IMR-90 (cell line): Measurements from ENCODE around the gene GLO1. TPM values are rescaled to one million over a fixed set of nuclear protein-coding genes. Genes with fewer than 3 reads are reported as not detected.

Experiments
- ATAC-seq: fragments of 200-7000 bp; cut with Tn5 transposase; 2 replicates; pipeline ENCODE4 v1.9.1; 2020; ENCODE audit warnings: low read depth, mild to moderate bottlenecking, moderate library complexity
- BruUV-seq: library from RNA; stranded (reverse); fragments of 400-500 nt; replicated peaks from 2 replicates; lab custom pipeline; 2021; lab: Mats Ljungman, UMichigan
- CTCF ChIA-PET: fragments of 300-600 bp; formaldehyde crosslinking; extraction: SDS; loops from one replicate; lab custom pipeline; 2021; ENCODE audit warnings: antibody characterized with exemption; lab: Yijun Ruan, JAX
- POLR2A ChIA-PET: fragments of 300-600 bp; sonication (Branson Sonifier 250); formaldehyde crosslinking; loops from one replicate; lab custom pipeline; 2022; ENCODE audit warnings: antibody characterized with exemption; ENCODE audit not compliant: unreplicated experiment; lab: Charles Lee
- DNase-seq: peaks from one replicate; pipeline ENCODE4 v3.0.0; 2013
- H2AFZ ChIP-seq: replicated peaks from 2 replicates; pipeline ENCODE3; 2013; ENCODE audit warnings: low read length, mild to moderate bottlenecking; ENCODE audit not compliant: poor library complexity
- H2AK5ac ChIP-seq: 2 replicates; pipeline ENCODE4 v1.6.1; 2013; ENCODE audit warnings: low read depth, low read length, inconsistent platforms
- H2AK9ac ChIP-seq: replicated peaks from 2 replicates; pipeline ENCODE3; 2013; ENCODE audit warnings: mild to moderate bottlenecking, low read depth, low read length, moderate library complexity; ENCODE audit not compliant: poor library complexity
- H2BK120ac ChIP-seq: 2 replicates; pipeline ENCODE4 v1.6.1; 2013; ENCODE audit warnings: low read depth, low read length, inconsistent platforms
- H2BK15ac ChIP-seq: 3 replicates; pipeline ENCODE4 v1.6.1; 2013; ENCODE audit warnings: low read depth, low read length, inconsistent platforms
- H2BK20ac ChIP-seq: 2 replicates; pipeline ENCODE4 v1.6.1; 2013; ENCODE audit warnings: low read depth, mild to moderate bottlenecking, inconsistent platforms, low read length, moderate library complexity
- H2BK5ac ChIP-seq: 2 replicates; pipeline ENCODE4 v1.6.1; 2013; ENCODE audit warnings: mild to moderate bottlenecking, low read depth, low read length, inconsistent platforms; ENCODE audit not compliant: poor library complexity, severe bottlenecking
- H3K14ac ChIP-seq: replicated peaks from 2 replicates; pipeline ENCODE4 v1.6.1; 2013; ENCODE audit warnings: low read depth, low read length, inconsistent platforms
- H3K18ac ChIP-seq: 2 replicates; pipeline ENCODE4 v1.6.1; 2013; ENCODE audit warnings: low read depth, low read length, control low read depth
- H3K23ac ChIP-seq: 2 replicates; pipeline ENCODE4 v1.6.1; 2013; ENCODE audit warnings: low read depth, low read length, inconsistent platforms
- H3K27ac ChIP-seq: 2 replicates; pipeline ENCODE4 v1.5.1; 2013; ENCODE audit warnings: mild to moderate bottlenecking, control low read depth, low read length; ENCODE audit not compliant: insufficient read depth
- H3K27me3 ChIP-seq: 2 replicates; pipeline ENCODE4 v1.6.1; 2013; ENCODE audit warnings: low read length; ENCODE audit not compliant: control insufficient read depth, insufficient read depth
- H3K36me3 ChIP-seq: 2 replicates; pipeline ENCODE4 v1.6.1; 2013; ENCODE audit warnings: low read length, mixed read lengths; ENCODE audit not compliant: control insufficient read depth, insufficient read depth
- H3K4ac ChIP-seq: 2 replicates; pipeline ENCODE4 v1.6.1; 2013; ENCODE audit warnings: low read depth, low read length, inconsistent platforms
- H3K4me1 ChIP-seq: 2 replicates; pipeline ENCODE4 v1.6.1; 2013; ENCODE audit warnings: low read length, mixed read lengths; ENCODE audit not compliant: control insufficient read depth, insufficient read depth
- H3K4me2 ChIP-seq: 2 replicates; pipeline ENCODE4 v1.6.1; 2013; ENCODE audit warnings: low read depth, mild to moderate bottlenecking, control low read depth, low read length, moderate library complexity
- H3K4me3 ChIP-seq: 2 replicates; pipeline ENCODE4 v1.5.1; 2013; ENCODE audit warnings: low read depth, mild to moderate bottlenecking, control low read depth, low read length, moderate library complexity; ENCODE audit not compliant: insufficient read depth
- H3K56ac ChIP-seq: 2 replicates; pipeline ENCODE4 v1.6.1; 2013; ENCODE audit warnings: low read length, inconsistent platforms; ENCODE audit not compliant: insufficient read depth; ENCODE audit errors: extremely low read depth
- H3K79me1 ChIP-seq, 2 experiments: 2 replicates each; pipeline ENCODE4 v1.6.1; 2013; ENCODE audit warnings: low read length in 2 of 2, inconsistent platforms in 1 of 2, low read depth in 1 of 2
- H3K9ac ChIP-seq: 2 replicates; pipeline ENCODE4 v1.6.1; 2013; ENCODE audit warnings: low read depth, low read length, control low read depth
- H3K9me1 ChIP-seq: 2 replicates; pipeline ENCODE4 v1.6.1; 2013; ENCODE audit warnings: low read length, inconsistent platforms; ENCODE audit not compliant: insufficient read depth
- H3K9me3 ChIP-seq: 2 replicates; pipeline ENCODE4 v1.6.1; 2013; ENCODE audit warnings: low read length; ENCODE audit not compliant: control insufficient read depth, insufficient read depth
- H4K20me1 ChIP-seq: 2 replicates; pipeline ENCODE4 v1.6.1; 2013; ENCODE audit warnings: low read length, inconsistent platforms; ENCODE audit not compliant: insufficient read depth
- H4K5ac ChIP-seq: 2 replicates; pipeline ENCODE4 v1.6.1; 2013; ENCODE audit warnings: mild to moderate bottlenecking, low read depth, low read length, control low read depth
- H4K8ac ChIP-seq, 2 experiments: 2 replicates each; pipeline ENCODE4 v1.6.1; 2013; ENCODE audit warnings: low read depth in 2 of 2, low read length in 2 of 2, control low read depth in 1 of 2, inconsistent platforms in 1 of 2
- H4K91ac ChIP-seq: 2 replicates; pipeline ENCODE4 v1.6.1; 2013; ENCODE audit warnings: low read depth, low read length, inconsistent platforms; ENCODE audit not compliant: insufficient read depth
- BHLHE40 ChIP-seq: fragments of 150-350 bp; IDR thresholded peaks from 2 replicates; pipeline ENCODE4 v1.6.1; 2016; ENCODE audit warnings: mild to moderate bottlenecking, low read depth, low read length
- CEBPB ChIP-seq: IDR thresholded peaks from 2 replicates; pipeline ENCODE4 v1.6.1; 2012; ENCODE audit warnings: low read depth, low read length, improper control_type of control experiment
- CHD1 ChIP-seq: IDR thresholded peaks from 2 replicates; pipeline ENCODE4 v1.6.1; 2012; ENCODE audit warnings: low read depth, low read length, improper control_type of control experiment
- CTCF ChIP-seq: conservative IDR thresholded peaks from 2 replicates; pipeline ENCODE4 v1.5.1; 2012; ENCODE audit warnings: mild to moderate bottlenecking, low read depth, low read length, improper control_type of control experiment
- ELK1 ChIP-seq: fragments of 150-350 bp; IDR thresholded peaks from 2 replicates; pipeline ENCODE4 v1.6.1; 2016; ENCODE audit warnings: low read depth, mild to moderate bottlenecking, low read length, moderate library complexity, borderline replicate concordance
- FOS ChIP-seq: fragments of 150-350 bp; IDR thresholded peaks from 2 replicates; pipeline ENCODE4 v1.6.1; 2016; ENCODE audit warnings: low read depth, low read length
- MAFK ChIP-seq: IDR thresholded peaks from 2 replicates; pipeline ENCODE4 v1.6.1; 2012; ENCODE audit warnings: low read depth, low read length, improper control_type of control experiment
- MAZ ChIP-seq: IDR thresholded peaks from 2 replicates; pipeline ENCODE4 v1.6.1; 2012; ENCODE audit warnings: low read depth, mild to moderate bottlenecking, low read length, improper control_type of control experiment, moderate library complexity, borderline replicate concordance
- MXI1 ChIP-seq: IDR thresholded peaks from 2 replicates; pipeline ENCODE4 v1.6.1; 2012; ENCODE audit warnings: low read depth, mild to moderate bottlenecking, low read length, moderate library complexity, borderline replicate concordance
- NFE2L2 ChIP-seq: fragments of 150-350 bp; IDR thresholded peaks from 2 replicates; pipeline ENCODE4 v1.6.1; 2016; ENCODE audit warnings: low read depth, mild to moderate bottlenecking, low read length
- POLR2A ChIP-seq: IDR thresholded peaks from 2 replicates; pipeline ENCODE4 v1.6.1; 2012; ENCODE audit warnings: mild to moderate bottlenecking, low read depth, low read length
- RAD21 ChIP-seq: IDR thresholded peaks from 2 replicates; pipeline ENCODE4 v1.6.1; 2012; ENCODE audit warnings: low read length, improper control_type of control experiment
- RCOR1 ChIP-seq: IDR thresholded peaks from 2 replicates; pipeline ENCODE4 v1.6.1; 2012; ENCODE audit warnings: mild to moderate bottlenecking, low read length, improper control_type of control experiment; ENCODE audit not compliant: insufficient replicate concordance
- RFX5 ChIP-seq: IDR thresholded peaks from 2 replicates; pipeline ENCODE4 v1.8.0; 2012; ENCODE audit warnings: low read depth, mild to moderate bottlenecking, low read length, moderate library complexity
- SMC3 ChIP-seq: fragments of 150-350 bp; IDR thresholded peaks from 2 replicates; pipeline ENCODE4 v1.6.1; 2016; ENCODE audit warnings: low read depth, mild to moderate bottlenecking, antibody characterized with exemption, low read length, moderate library complexity
- USF2 ChIP-seq: fragments of 150-350 bp; IDR thresholded peaks from 2 replicates; pipeline ENCODE4 v1.6.1; 2017; ENCODE audit warnings: mild to moderate bottlenecking, antibody characterized with exemption, low read length, low read depth
- WGBS, 2 experiments: methylation state at CpG; one replicate each; pipeline versions ENCODE4 v1.1.5 to v1.1.7; 2013; ENCODE audit warnings: missing lambda C conversion rate in 2 of 2; ENCODE audit not compliant: insufficient read length in 1 of 2; ENCODE audit errors: extremely low coverage in 2 of 2; 5-methylcytosine and 5-hydroxymethylcytosine counted together
- dilution Hi-C: fragments of 300-500 bp; cut with HindIII; formaldehyde crosslinking; loops from one replicate; pipeline ENCODE4 v1.14.3; 2018; ENCODE audit warnings: low sequenced_read_pairs; ENCODE audit not compliant: unreplicated experiment
- in situ Hi-C: fragments of 300-500 bp; cut with MboI; formaldehyde crosslinking; loops from 3 replicates; pipeline ENCODE4 v1.14.3; 2019; ENCODE audit warnings: low sequenced_read_pairs, inconsistent platforms, mixed read lengths
- intact Hi-C: fragments of 100-400 bp; cut with micrococcal nuclease; formaldehyde crosslinking; loops from 2 replicates; pipeline ENCODE4 v1.10.0; 2022
- polyA plus RNA-seq, 3 experiments: library from polyadenylated mRNA; depleted of rRNA; stranded (reverse); fragments of >200 nt; gene quantifications; 2 replicates each; pipeline ENCODE4 v1.2.3, GENCODE V29; 2012; ENCODE audit warnings: low replicate concordance in 1 of 3
- total RNA-seq: library from RNA; depleted of rRNA; stranded (reverse); fragments of >200 nt; gene quantifications from 2 replicates; pipeline ENCODE4 v1.2.3, GENCODE V29; 2012

Gene GLO1
- total and polyA plus RNA-seq, 2 of the 4 experiments (the other 2 are of a cell fraction), result 65.1 to 111 TPM

- no CpG with 5 or more reads among the region's 3 CpGs for WGBS, 2 experiments
- ATAC-seq (no peak), DNase-seq (no peak)
- H2BK5ac ChIP-seq, result no peak overlapping the region
- H2BK120ac ChIP-seq, result no peak overlapping the region
- no peak overlapping the region for H4K8ac ChIP-seq
- no peak overlapping the region for H3K4me2 ChIP-seq
- H4K5ac ChIP-seq, result no peak overlapping the region
- no peaks in the 10 kb centered on the region for H3K9me1 ChIP-seq
- no peak overlapping the region for H4K91ac ChIP-seq
- H3K14ac ChIP-seq, result no peak overlapping the region
- TF ChIP-seq POLR2A (no peak), CEBPB (no peak), FOS (no peak), NFE2L2 (no peak), RCOR1 (no peak), CTCF (no peak), SMC3 (no peak), MXI1 (no peak), CHD1 (no peak), MAZ (no peak), USF2 (no peak), ELK1 (no peak), MAFK (no peak), RAD21 (no peak), RFX5 (no peak), BHLHE40 (no peak)
- no peak overlapping the region for H2AK5ac ChIP-seq
- no peak overlapping the region for H3K9ac ChIP-seq
- dilution Hi-C loops (no loop called here), in situ Hi-C loops (no loop called here), intact Hi-C loops (no loop called here)
- no peaks in the 10 kb centered on the region for H3K36me3 ChIP-seq
- H3K79me1 ChIP-seq, result no peaks in the 10 kb centered on the region
- H3K4ac ChIP-seq, result no peak overlapping the region
- no peak overlapping the region for H3K56ac ChIP-seq
- H3K4me3 ChIP-seq, result no peak overlapping the region
- H3K9me3 ChIP-seq, result no peaks in the 10 kb centered on the region
- H2AK9ac ChIP-seq, result no peak overlapping the region
- no peak overlapping the region for H3K18ac ChIP-seq
- H3K27ac ChIP-seq, result no peak overlapping the region
- H4K20me1 ChIP-seq, result no peaks in the 10 kb centered on the region
- no peak overlapping the region for H3K23ac ChIP-seq
- POLR2A ChIA-PET, result no interaction called here
- H2BK20ac ChIP-seq, result no peak overlapping the region
- H3K27me3 ChIP-seq, result peaks cover 5% of the 10 kb centered on the region
- CTCF ChIA-PET, result no interaction called here
- no peak overlapping the region for H2BK15ac ChIP-seq
- no peaks in the 10 kb centered on the region for H3K4me1 ChIP-seq
- BruUV-seq, result no TSS peak
- H2AFZ ChIP-seq, result no peak overlapping the region
Measured at GRCh38 chr6:38736951-38737350, 34.0 kb upstream of the GLO1 start.
